ENCODE data around the gene EPHB2.

GRCh38 chr1:22839806-22840205 is 129.2 kb downstream of the EPHB2 start:
- no peak for TF ChIP-seq CTCF (IDR thresholded peaks at IDR 0.05)
- no peak for TF ChIP-seq POLR2A (IDR thresholded peaks at IDR 0.05)
